HG03469 (cell line): ENCODE results near the gene BRAF.
"Not testable (repeated sequence)": the region's sequence is repeated elsewhere in the genome, so short reads cannot be mapped to it uniquely, and the experiment has no call there.

Experiments used
- ATAC-seq: cut with Tn5 transposase; IDR thresholded peaks from one replicate; pipeline ENCODE4 v1.9.1; 2021; ENCODE audit warnings: mild to moderate bottlenecking, moderate library complexity, moderate number of reproducible peaks; ENCODE audit not compliant: unreplicated experiment

The BRAF gene

GRCh38 chr7:140881507-140882228 is 43.1 kb downstream of the BRAF start:
- no peak for ATAC-seq

GRCh38 chr7:140877249-140877524 is 47.5 kb downstream of the BRAF start:
- no peak for ATAC-seq

GRCh38 chr7:140876519-140877248 is 48.0 kb downstream of the BRAF start:
- peak; percentile 84 for ATAC-seq

GRCh38 chr7:140873434-140873833 is 51.3 kb downstream of the BRAF start:
- no peak for ATAC-seq

- ATAC-seq = no peak
Measured at GRCh38 chr7:140870003-140870402, 54.7 kb downstream of the BRAF start.

- ATAC-seq = no peak
Measured at GRCh38 chr7:140869430-140869829, 55.3 kb downstream of the BRAF start.

- no peak for ATAC-seq
Measured at GRCh38 chr7:140867467-140868462, 57.0 kb downstream of the BRAF start.

- ATAC-seq = no peak
Measured at GRCh38 chr7:140866926-140867325, 57.8 kb downstream of the BRAF start.

GRCh38 chr7:140864732-140865131 is 60.0 kb downstream of the BRAF start:
- ATAC-seq = no peak

- ATAC-seq = no peak
Measured at GRCh38 chr7:140863867-140864266, 60.9 kb downstream of the BRAF start.

GRCh38 chr7:140863184-140863583 is 61.5 kb downstream of the BRAF start:
- ATAC-seq = no peak

GRCh38 chr7:140857048-140857447 is 67.7 kb downstream of the BRAF start:
- no peak for ATAC-seq

GRCh38 chr7:140841166-140841715 is 83.5 kb downstream of the BRAF start:
- ATAC-seq = no peak

- ATAC-seq = no peak
Measured at GRCh38 chr7:140831724-140832123, 93.0 kb downstream of the BRAF start.

- ATAC-seq = no peak
Measured at GRCh38 chr7:140829720-140830119, 95.0 kb downstream of the BRAF start.

- ATAC-seq = no peak
Measured at GRCh38 chr7:140828741-140829140, 96.0 kb downstream of the BRAF start.

- not testable (repeated sequence) for ATAC-seq
Measured at GRCh38 chr7:140817383-140817782, 107.3 kb downstream of the BRAF start.

GRCh38 chr7:140810830-140811556 is 113.7 kb downstream of the BRAF start:
- ATAC-seq = no peak

GRCh38 chr7:140810385-140810784 is 114.3 kb downstream of the BRAF start:
- no peak for ATAC-seq

GRCh38 chr7:140778975-140779374 is 145.8 kb downstream of the BRAF start:
- ATAC-seq = no peak
